Spinal cord (tissue), 10 donors: Measurements from ENCODE around the gene SFXN3. TPM values are rescaled to one million over a fixed set of nuclear protein-coding genes. Genes with fewer than 3 reads are reported as not detected.

Experiments
- DNase-seq, 6 donors: peaks; one replicate each; pipeline versions ENCODE4 v3.0.0 to v3.0.0-alpha.2; 2013 to 2015; ENCODE audit warnings: low spot score in 6 of 6, low read depth in 4 of 6
- H3K27ac ChIP-seq: one replicate; pipeline ENCODE4 v1.5.1; 2013; ENCODE audit warnings: low read depth, low read length, control low read depth
- H3K27me3 ChIP-seq: one replicate; pipeline ENCODE4 v1.6.1; 2013; ENCODE audit warnings: low read length; ENCODE audit not compliant: control insufficient read depth, insufficient read depth
- H3K36me3 ChIP-seq: one replicate; pipeline ENCODE4 v1.6.1; 2013; ENCODE audit warnings: low read length; ENCODE audit not compliant: control insufficient read depth, insufficient read depth
- H3K4me1 ChIP-seq: one replicate; pipeline ENCODE4 v1.6.1; 2013; ENCODE audit warnings: low read length; ENCODE audit not compliant: control insufficient read depth, insufficient read depth
- H3K4me3 ChIP-seq: one replicate; pipeline ENCODE4 v1.5.1; 2013; ENCODE audit warnings: low read depth, low read length, control low read depth
- H3K9me3 ChIP-seq: one replicate; pipeline ENCODE4 v1.6.1; 2013; ENCODE audit warnings: low read length; ENCODE audit not compliant: control insufficient read depth, insufficient read depth
- WGBS: methylation state at CpG from one replicate; pipeline ENCODE4 v1.1.5; 2013; ENCODE audit warnings: missing lambda C conversion rate; ENCODE audit not compliant: insufficient coverage; 5-methylcytosine and 5-hydroxymethylcytosine counted together
- polyA plus RNA-seq, 2 donors: library from polyadenylated mRNA; unstranded; fragments of 120-200 nt; gene quantifications; one replicate each; pipeline ENCODE4 v1.2.1, GENCODE V29; 2013; ENCODE audit not compliant: insufficient read length in 2 of 2
- total RNA-seq, 2 donors: library from RNA; depleted of rRNA in 1 of 2; stranded (reverse); fragments of 120-200 nt in 1 of 2; fragments of >200 nt in 1 of 2; gene quantifications; one replicate each; pipeline versions ENCODE4 v1.2.3 to v1.2.4, GENCODE V29; 2013 to 2014
- donor health status: healthy.

SFXN3 gene
- total and polyA plus RNA-seq, 4 donors = 27.1 to 55.8 (median 44.0) TPM

DNA sequence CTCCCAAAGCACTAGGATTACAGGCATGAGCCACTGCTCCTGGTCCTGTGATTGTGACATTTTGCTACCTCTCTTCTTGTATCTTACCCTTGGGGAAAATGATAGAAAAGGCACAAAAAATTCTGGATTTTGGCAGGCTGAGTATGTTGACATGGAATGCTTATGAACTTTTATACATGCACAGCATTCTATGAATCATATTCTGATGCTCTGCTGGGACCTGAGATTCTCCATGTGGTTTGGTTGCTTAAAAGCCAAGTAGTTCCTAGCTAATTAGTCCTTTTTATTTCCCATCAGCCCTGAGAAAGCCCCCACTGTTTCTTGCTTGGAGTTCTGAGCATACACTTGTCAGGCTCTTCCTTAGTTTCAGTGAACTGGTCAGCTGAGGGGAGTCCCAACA, 22.5 kb downstream of the SFXN3 start:
- H3K9me3 ChIP-seq = no peaks in the 10 kb centered on the region
- H3K4me1 ChIP-seq = peaks cover 14% of the 10 kb centered on the region

DNA sequence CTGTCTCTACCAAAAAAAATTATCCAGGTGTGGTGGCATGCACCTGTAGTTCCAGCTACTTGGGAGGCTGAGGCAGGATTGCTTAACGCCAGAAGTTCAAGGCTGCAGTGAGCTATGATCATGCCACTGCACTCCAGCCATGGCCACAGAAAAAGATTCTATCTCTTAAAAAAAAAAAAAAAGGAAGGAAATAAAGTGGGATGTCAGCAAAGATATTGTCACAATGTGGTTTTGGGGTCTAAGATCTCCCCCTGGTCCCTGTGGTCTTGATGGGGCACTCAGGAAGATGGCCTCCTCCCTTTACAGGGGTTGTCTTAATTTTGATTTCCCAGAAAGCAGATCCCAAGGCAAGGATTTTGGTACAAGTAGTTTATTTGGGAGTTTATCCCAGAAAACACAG, 23.3 kb downstream of the SFXN3 start:
- no peaks in the 10 kb centered on the region for H3K36me3 ChIP-seq
- peaks cover 10% of the 10 kb centered on the region for H3K4me1 ChIP-seq
- no peak overlapping the region for H3K4me3 ChIP-seq
- peaks cover 29% of the 10 kb centered on the region for H3K27me3 ChIP-seq
- DNase-seq = no peak
- no peak overlapping the region for H3K27ac ChIP-seq
- WGBS = no CpG with 5 or more reads among the region's 1 CpG
- H3K9me3 ChIP-seq = no peaks in the 10 kb centered on the region

More for the DNA sequence above, 22.5 kb downstream of the SFXN3 start:
- Histone ChIP-seq H3K27ac (no peak overlapping the region), H3K27me3 (peaks cover 37% of the 10 kb centered on the region), H3K36me3 (no peaks in the 10 kb centered on the region), H3K4me3 (no peak overlapping the region)
- no peak for DNase-seq

DNA sequence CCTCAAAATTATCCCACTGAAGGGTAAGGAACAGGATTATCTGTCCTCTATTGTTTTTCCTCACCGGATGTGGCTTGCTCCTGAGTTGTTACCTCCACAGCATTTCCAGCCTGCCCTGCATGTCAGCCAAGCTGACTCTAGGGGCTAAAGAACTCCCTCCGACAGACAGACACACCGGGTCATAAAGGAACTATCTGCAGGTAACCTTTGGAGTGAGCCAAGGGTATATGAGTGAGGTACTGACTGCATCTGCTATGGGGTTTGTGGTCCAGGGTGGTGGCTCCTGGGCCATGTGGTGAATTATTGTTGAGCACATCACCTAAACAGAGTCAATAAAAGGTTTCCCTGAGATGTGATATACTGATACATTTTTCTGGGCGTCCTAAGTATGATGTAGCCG, 23.8 kb downstream of the SFXN3 start:
- Histone ChIP-seq H3K4me3 (no peak overlapping the region), H3K36me3 (no peaks in the 10 kb centered on the region), H3K4me1 (peaks cover 10% of the 10 kb centered on the region), H3K9me3 (no peaks in the 10 kb centered on the region), H3K27ac (no peak overlapping the region), H3K27me3 (peaks cover 24% of the 10 kb centered on the region)
- DNase-seq = no peak
- WGBS = 93% methylated on average over 4 of the region's 5 CpGs

DNA sequence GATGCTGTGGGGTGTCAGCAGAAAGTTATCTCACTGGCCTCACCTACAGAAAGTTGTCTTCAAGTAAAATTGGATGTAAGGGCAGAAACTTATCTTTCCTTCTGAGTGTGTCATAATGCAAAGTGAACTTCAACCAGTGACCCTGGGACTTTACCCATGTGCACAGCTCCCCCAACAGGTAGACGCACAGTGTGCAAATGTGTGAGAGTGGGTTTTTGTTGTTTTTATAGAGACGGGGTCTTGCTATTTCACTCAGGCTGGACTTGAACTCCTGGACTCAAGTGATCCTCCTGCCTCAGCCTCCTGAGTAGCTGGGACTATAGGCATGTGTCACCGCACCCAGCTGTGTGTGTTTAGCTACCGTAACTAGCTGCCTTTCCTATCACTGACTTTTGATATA, 24.4 kb downstream of the SFXN3 start:
- no peak overlapping the region for H3K4me3 ChIP-seq
- H3K4me1 ChIP-seq = peaks cover 11% of the 10 kb centered on the region
- no peak overlapping the region for H3K27ac ChIP-seq
- H3K9me3 ChIP-seq = no peaks in the 10 kb centered on the region
- no peak for DNase-seq
- WGBS = 86% methylated on average over 2 of the region's 4 CpGs
- peaks cover 18% of the 10 kb centered on the region for H3K27me3 ChIP-seq
- no peaks in the 10 kb centered on the region for H3K36me3 ChIP-seq

DNA sequence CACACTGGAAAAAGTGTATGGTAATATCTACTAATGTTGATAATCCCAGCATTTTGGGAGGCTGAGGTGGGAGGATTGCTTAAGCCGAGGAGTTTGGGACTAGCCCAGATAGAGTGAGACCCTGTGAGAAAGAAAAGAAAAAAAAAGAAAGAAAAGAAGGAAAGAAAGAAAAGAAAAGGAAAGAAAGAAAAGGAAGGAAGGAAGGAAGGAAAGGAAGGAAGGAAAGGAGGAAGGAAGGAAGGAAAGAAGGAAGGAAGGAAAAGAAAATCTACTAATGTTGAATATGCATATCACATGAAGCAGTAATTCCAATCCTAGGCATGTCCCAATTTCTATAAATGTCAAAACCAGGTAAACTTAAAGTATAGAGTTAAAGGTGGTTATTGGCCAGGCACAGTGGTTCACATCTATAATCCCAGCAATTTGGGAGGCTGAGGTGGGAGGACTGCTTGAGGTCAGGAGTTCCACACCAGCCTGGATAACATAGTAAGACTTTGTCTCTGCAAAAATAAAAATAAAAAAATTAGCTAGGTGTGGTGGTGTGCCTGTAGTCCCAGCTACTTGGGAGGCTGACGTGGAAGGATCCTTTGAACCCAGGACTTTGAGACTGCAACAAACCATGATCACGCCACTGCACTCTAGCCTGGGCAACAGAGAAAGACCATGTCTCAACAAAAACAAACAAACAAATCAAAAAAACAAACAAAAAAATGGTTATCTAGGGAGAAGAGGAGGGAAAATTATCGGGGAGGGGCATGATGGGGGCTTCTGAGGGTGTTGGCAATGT, 25.5 kb downstream of the SFXN3 start:
- Histone ChIP-seq H3K27me3 (peaks cover 10% of the 10 kb centered on the region), H3K4me3 (no peak overlapping the region), H3K4me1 (peaks cover 13% of the 10 kb centered on the region), H3K9me3 (no peaks in the 10 kb centered on the region), H3K27ac (no peak overlapping the region), H3K36me3 (no peaks in the 10 kb centered on the region)
- no peak for DNase-seq
- WGBS = no CpG with 5 or more reads among the region's 4 CpGs

DNA sequence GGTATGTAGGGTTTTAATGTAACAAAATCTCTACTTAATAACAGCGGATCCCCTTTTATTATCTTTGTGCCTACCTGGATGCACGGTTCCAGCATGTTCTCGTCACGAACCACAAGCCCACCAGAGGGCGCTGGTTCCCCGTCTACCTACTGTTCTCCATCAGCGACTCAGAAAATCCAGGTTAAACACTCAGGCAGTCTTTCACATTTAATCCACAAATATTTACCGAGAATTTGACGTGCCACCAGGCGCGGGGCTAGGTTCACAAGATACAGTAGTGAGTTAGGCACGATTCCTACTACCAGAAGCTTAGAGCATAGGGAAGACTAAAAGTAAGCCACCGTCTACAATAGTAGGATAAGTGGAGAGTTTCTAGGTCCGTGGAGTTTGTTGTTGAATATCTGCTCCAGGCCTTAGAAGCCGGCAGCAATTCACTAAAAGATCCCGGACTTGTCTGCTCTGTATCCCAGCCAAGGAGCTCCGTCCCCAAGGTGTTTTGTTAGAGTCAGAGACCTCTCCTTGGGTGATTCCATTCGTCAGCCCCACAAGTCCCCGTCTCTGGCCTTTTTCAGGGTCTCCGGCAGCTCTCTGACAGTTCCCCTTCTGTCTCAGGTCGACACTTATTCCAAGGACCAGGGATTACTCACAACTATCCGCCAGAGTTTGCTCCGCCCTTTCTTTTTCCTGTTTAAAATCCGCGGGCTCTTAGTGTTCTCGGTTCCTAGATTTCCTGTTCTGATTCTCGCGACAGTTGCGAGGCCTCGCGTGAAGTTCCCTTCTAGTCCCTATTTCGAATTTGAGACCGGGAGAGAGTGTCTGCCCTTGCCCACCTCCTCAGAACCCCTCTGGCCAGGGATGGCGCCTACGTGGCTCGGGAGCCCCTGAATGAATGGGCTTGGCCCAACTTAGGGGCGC, 29.3 kb downstream of the SFXN3 start:
- DNase-seq = peak; percentile 91 to 99 (median 96)
- WGBS = under 1% methylated on average over 30 of the region's 37 CpGs
- Histone ChIP-seq H3K27ac (peak overlapping the region; percentile 93), H3K36me3 (no peaks in the 10 kb centered on the region), H3K27me3 (peaks cover 40% of the 10 kb centered on the region), H3K9me3 (no peaks in the 10 kb centered on the region), H3K4me1 (peaks cover 42% of the 10 kb centered on the region), H3K4me3 (peak overlapping the region; percentile 89)

DNA sequence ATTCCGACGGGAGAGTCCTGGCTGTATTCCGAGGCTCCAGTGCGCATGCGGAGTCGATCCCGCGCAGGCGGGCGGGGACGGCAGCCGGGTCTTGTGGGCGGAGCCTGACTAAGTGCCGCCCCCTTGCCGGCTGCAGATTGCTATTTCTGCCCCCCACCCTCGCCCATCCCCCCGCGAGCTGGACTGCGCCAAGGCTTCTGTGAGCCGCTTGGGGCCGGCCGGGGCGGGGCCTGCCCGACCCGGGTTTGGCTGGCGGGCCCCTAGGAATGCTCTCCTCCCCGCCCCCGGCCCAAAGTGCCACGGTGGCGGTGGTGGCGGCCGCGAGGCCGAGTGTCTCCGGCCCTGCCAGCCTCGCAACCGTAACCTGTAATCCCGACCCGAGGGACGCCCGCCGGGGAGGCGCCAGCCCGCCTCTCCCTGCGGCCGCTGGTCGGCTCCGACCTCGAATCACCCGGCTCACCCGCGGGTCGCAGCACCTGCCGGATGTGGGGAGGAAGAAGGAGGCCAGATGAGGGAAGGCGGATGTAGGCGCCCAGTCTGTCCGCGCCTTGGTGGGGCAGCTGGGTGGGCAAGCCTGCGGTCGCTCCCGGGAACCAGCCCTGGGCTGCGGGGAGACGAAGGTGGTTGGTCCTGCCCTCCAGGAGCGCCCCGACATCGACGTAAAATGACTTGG, 30.1 kb downstream of the SFXN3 start:
- Histone ChIP-seq H3K9me3 (no peaks in the 10 kb centered on the region), H3K27me3 (peaks cover 48% of the 10 kb centered on the region), H3K27ac (peak overlapping the region; percentile 93), H3K36me3 (no peaks in the 10 kb centered on the region), H3K4me1 (peaks cover 44% of the 10 kb centered on the region), H3K4me3 (peak overlapping the region; percentile 89)
- peak in 4 of 6 donors; percentile 85 to 97 (median 92) for DNase-seq
- under 1% methylated on average over 67 of the region's 67 CpGs for WGBS

DNA sequence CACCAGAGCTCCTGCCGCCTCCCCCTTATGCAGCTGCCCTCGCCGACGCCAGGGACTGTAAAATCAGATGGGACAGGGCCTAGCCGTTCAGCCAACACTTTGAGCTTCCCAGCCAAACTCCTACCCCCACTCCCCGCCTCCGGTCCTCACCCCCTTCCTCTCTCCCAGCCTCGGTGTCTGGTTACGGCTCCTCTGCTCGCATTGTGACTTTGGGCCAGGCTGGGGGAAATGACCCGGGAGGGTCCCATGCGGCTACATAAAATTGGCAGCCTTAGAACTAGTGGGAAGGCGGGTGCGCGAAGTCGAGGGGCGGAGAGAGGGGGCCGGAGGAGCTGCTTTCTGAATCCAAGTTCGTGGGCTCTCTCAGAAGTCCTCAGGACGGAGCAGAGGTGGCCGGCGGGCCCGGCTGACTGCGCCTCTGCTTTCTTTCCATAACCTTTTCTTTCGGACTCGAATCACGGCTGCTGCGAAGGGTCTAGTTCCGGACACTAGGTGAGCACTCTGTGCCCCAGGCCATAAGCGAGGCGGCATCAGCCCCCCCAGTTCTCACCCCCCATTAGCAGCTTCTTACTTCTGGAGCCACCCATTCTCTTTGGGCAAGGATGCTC, 30.7 kb downstream of the SFXN3 start, which contains the start of gene KAZALD1:
TSS of gene KAZALD1 (plus strand) at position 366 of the 608 bp plus-strand sequence. CDS start 604 bp downstream, outside the sequence.
- peak in 2 of 6 donors; percentile 34 to 70 for DNase-seq
- H3K27ac ChIP-seq = peak within 1 kb of the TSS; percentile 93
- H3K36me3 ChIP-seq = no peaks in the 10 kb centered on the region
- 17% methylated on average over 29 of the region's 31 CpGs for WGBS
- peaks cover 54% of the 10 kb centered on the region for H3K27me3 ChIP-seq
- peak within 1 kb of the TSS; percentile 89 for H3K4me3 ChIP-seq
- peaks cover 51% of the 10 kb centered on the region for H3K4me1 ChIP-seq
- no peaks in the 10 kb centered on the region for H3K9me3 ChIP-seq
